CD14-positive monocyte (primary cell): ENCODE data around the gene SYT7. TPM values are rescaled to one million over a fixed set of nuclear protein-coding genes. Genes with fewer than 3 reads are reported as not detected.

Experiments used
- DNase-seq, 3 donors: peaks; one replicate each; pipeline ENCODE4 v3.0.0-alpha.2; 2011 to 2022
- H2AFZ ChIP-seq: 2 replicates; pipeline ENCODE4 v1.6.0; 2012; ENCODE audit warnings: mild to moderate bottlenecking, low read depth, low read length, inconsistent platforms; ENCODE audit not compliant: insufficient read depth, poor library complexity, severe bottlenecking
- H3K27ac ChIP-seq, 2 donors: 1 replicate in 1 of 2; 2 replicates in 1 of 2; pipeline ENCODE4 v1.5.1; 2012 to 2013; ENCODE audit warnings: low read length in 2 of 2, control low read depth in 1 of 2, inconsistent platforms in 1 of 2, low read depth in 1 of 2, mild to moderate bottlenecking in 1 of 2
- H3K27me3 ChIP-seq, 2 donors: one replicate each; pipeline versions ENCODE4 v1.6.0 to v1.6.1; 2011 to 2013; ENCODE audit warnings: low read length in 2 of 2; ENCODE audit not compliant: control insufficient read depth in 2 of 2, insufficient read depth in 2 of 2
- H3K36me3 ChIP-seq, 2 donors: replicated peaks in 1 of 2; 1 replicate in 1 of 2; 2 replicates in 1 of 2; pipeline versions ENCODE4 v1.5.1 to v1.6.1; 2012 to 2013; ENCODE audit warnings: low read length in 2 of 2, control low read depth in 1 of 2, inconsistent platforms in 1 of 2, mild to moderate bottlenecking in 1 of 2; ENCODE audit not compliant: insufficient read depth in 2 of 2, control insufficient read depth in 1 of 2
- H3K4me1 ChIP-seq, 2 donors: 1 replicate in 1 of 2; 2 replicates in 1 of 2; pipeline versions ENCODE4 v1.5.1 to v1.6.1; 2012 to 2013; ENCODE audit warnings: low read length in 2 of 2, control low read depth in 1 of 2, inconsistent platforms in 1 of 2, mild to moderate bottlenecking in 1 of 2, moderate library complexity in 1 of 2; ENCODE audit not compliant: insufficient read depth in 2 of 2, control insufficient read depth in 1 of 2
- H3K4me2 ChIP-seq: replicated peaks from 2 replicates; pipeline ENCODE3; 2012; ENCODE audit warnings: low read length, moderate library complexity, mild to moderate bottlenecking; ENCODE audit not compliant: poor library complexity, severe bottlenecking; ENCODE audit errors: extremely low read depth
- H3K4me3 ChIP-seq, 3 experiments: fragments of 200-600 bp in 1 of 3; sonication (generic) in 1 of 3; replicated peaks in 1 of 3; 1 replicate in 2 of 3; 2 replicates in 1 of 3; pipeline ENCODE4 v1.5.1; 2011 to 2013; ENCODE audit warnings: low read length in 3 of 3, mild to moderate bottlenecking in 3 of 3, control low read depth in 2 of 3, low read depth in 2 of 3, inconsistent platforms in 1 of 3, moderate library complexity in 1 of 3
- H3K79me2 ChIP-seq: 2 replicates; pipeline ENCODE4 v1.6.0; 2012; ENCODE audit warnings: mild to moderate bottlenecking, control low read depth, inconsistent platforms, low read length, moderate library complexity; ENCODE audit not compliant: insufficient read depth
- H3K9ac ChIP-seq: 2 replicates; pipeline ENCODE4 v1.6.0; 2017; ENCODE audit warnings: low read length, mild to moderate bottlenecking; ENCODE audit not compliant: insufficient read depth, poor library complexity, severe bottlenecking
- H3K9me3 ChIP-seq, 2 donors: replicated peaks in 1 of 2; 1 replicate in 1 of 2; 2 replicates in 1 of 2; pipeline versions ENCODE4 v1.5.1 to v1.6.1; 2012 to 2013; ENCODE audit warnings: low read length in 2 of 2, control low read depth in 1 of 2; ENCODE audit not compliant: control insufficient read depth in 1 of 2, insufficient read depth in 1 of 2
- H4K20me1 ChIP-seq: 2 replicates; pipeline ENCODE4 v1.6.0; 2012; ENCODE audit warnings: mild to moderate bottlenecking, low read length, control low read depth, moderate library complexity; ENCODE audit not compliant: insufficient read depth
- H3K27ac Mint-ChIP-seq, 7 donors: one replicate each; pipeline ENCODE4 v1.8.0; 2020; ENCODE audit warnings: mild to moderate bottlenecking in 7 of 7, mixed read lengths in 7 of 7, moderate library complexity in 6 of 7, inconsistent platforms in 2 of 7
- H3K27me3 Mint-ChIP-seq, 3 donors: one replicate each; pipeline ENCODE4 v1.8.0; 2021 to 2022; ENCODE audit warnings: low read depth in 3 of 3, mild to moderate bottlenecking in 3 of 3, mixed read lengths in 3 of 3, moderate library complexity in 3 of 3, inconsistent platforms in 1 of 3
- H3K36me3 Mint-ChIP-seq, 2 donors: one replicate each; pipeline ENCODE4 v1.8.0; 2020; ENCODE audit warnings: mixed read lengths in 2 of 2, inconsistent platforms in 1 of 2, mild to moderate bottlenecking in 1 of 2
- H3K4me1 Mint-ChIP-seq: one replicate; pipeline ENCODE4 v1.8.0; 2020; ENCODE audit warnings: mild to moderate bottlenecking, mixed read lengths
- H3K4me3 Mint-ChIP-seq, 2 donors: one replicate each; pipeline ENCODE4 v1.8.0; 2020; ENCODE audit warnings: mild to moderate bottlenecking in 2 of 2, mixed read lengths in 2 of 2, moderate library complexity in 1 of 2
- H3K9me3 Mint-ChIP-seq, 7 donors: one replicate each; pipeline ENCODE4 v1.8.0; 2020 to 2022; ENCODE audit warnings: mixed read lengths in 7 of 7, mild to moderate bottlenecking in 6 of 7, moderate library complexity in 6 of 7, inconsistent platforms in 2 of 7
- CTCF ChIP-seq: fragments of 200-600 bp; IDR thresholded peaks from one replicate; pipeline ENCODE4 v1.8.0; 2022; ENCODE audit warnings: antibody characterized with exemption, mild to moderate bottlenecking
- WGBS: methylation state at CpG from one replicate; pipeline ENCODE4 v1.1.5; 2013; ENCODE audit warnings: missing lambda C conversion rate; ENCODE audit not compliant: insufficient coverage; 5-methylcytosine and 5-hydroxymethylcytosine counted together
- intact Hi-C, 2 donors: fragments of 100-400 bp; cut with micrococcal nuclease; formaldehyde crosslinking; loops; one replicate each; pipeline versions ENCODE4 v1.15.0 to v1.15.1; 2023
- polyA plus RNA-seq, 3 donors: library from polyadenylated mRNA; depleted of rRNA in 1 of 3; unstranded in 2 of 3; stranded (reverse) in 1 of 3; fragments of 300-500 nt in 2 of 3; fragments of >200 nt in 1 of 3; fragmentation: Illumina TruSeq in 2 of 3; gene quantifications; 1 replicate in 2 of 3; 2 replicates in 1 of 3; pipeline ENCODE4 v1.2.3, GENCODE V29; 2012 to 2021

Gene SYT7
- polyA plus RNA-seq, 3 donors, result not detected

GRCh38 chr11:61524446-61524845 is 56.4 kb downstream of the SYT7 start:
- Histone ChIP-seq H3K27ac (no peak overlapping the region), H3K4me3 (no peak overlapping the region), H3K4me2 (no peak overlapping the region), H3K9ac (no peak overlapping the region), H3K27me3 (no peaks in the 10 kb centered on the region), H3K36me3 (no peaks in the 10 kb centered on the region), H3K9me3 (no peaks in the 10 kb centered on the region), H3K4me1 (no peaks in the 10 kb centered on the region), H3K79me2 (no peaks in the 10 kb centered on the region), H2AFZ (no peak overlapping the region), H4K20me1 (no peaks in the 10 kb centered on the region)
- peaks cover 3 to 13% (median 12%) of the 10 kb centered on the region in 3 donors for H3K27me3 Mint-ChIP-seq
- no peaks in the 10 kb centered on the region for H3K4me1 Mint-ChIP-seq
- no peak overlapping the region for H3K27ac Mint-ChIP-seq
- H3K9me3 Mint-ChIP-seq, result peaks cover 0 to 2% (median 0%) of the 10 kb centered on the region in 7 donors
- intact Hi-C loops, result no loop called here
- H3K4me3 Mint-ChIP-seq, result no peak overlapping the region
- no peak for TF ChIP-seq CTCF
- DNase-seq, result no peak
- no peaks in the 10 kb centered on the region for H3K36me3 Mint-ChIP-seq
- WGBS, result 96% methylated on average over 8 of the region's 12 CpGs

GRCh38 chr11:61522881-61523280 is 58.0 kb downstream of the SYT7 start:
- intact Hi-C loops, result no loop called here
- Histone ChIP-seq H4K20me1 (no peaks in the 10 kb centered on the region), H3K36me3 (no peaks in the 10 kb centered on the region), H2AFZ (no peak overlapping the region), H3K79me2 (no peaks in the 10 kb centered on the region), H3K9ac (no peak overlapping the region), H3K9me3 (no peaks in the 10 kb centered on the region), H3K27me3 (no peaks in the 10 kb centered on the region), H3K4me2 (no peak overlapping the region), H3K4me3 (no peak overlapping the region), H3K27ac (no peak overlapping the region), H3K4me1 (no peaks in the 10 kb centered on the region)
- peaks cover 0 to 2% (median 0%) of the 10 kb centered on the region in 7 donors for H3K9me3 Mint-ChIP-seq
- no peaks in the 10 kb centered on the region for H3K36me3 Mint-ChIP-seq
- no peak overlapping the region for H3K4me3 Mint-ChIP-seq
- no peak overlapping the region for H3K27ac Mint-ChIP-seq
- WGBS, result 98% methylated on average over 8 of the region's 15 CpGs
- H3K4me1 Mint-ChIP-seq, result no peaks in the 10 kb centered on the region
- peaks cover 3 to 13% (median 5%) of the 10 kb centered on the region in 3 donors for H3K27me3 Mint-ChIP-seq
- no peak for TF ChIP-seq CTCF
- DNase-seq, result no peak
